Measurements from ENCODE around the gene PLCG2.
"Not testable (repeated sequence)": the region's sequence is repeated elsewhere in the genome, so short reads cannot be mapped to it uniquely, and the experiment has no call there.

The PLCG2 gene

GRCh38 chr16:81737885-81738536 is 41.1 kb upstream of the PLCG2 start:
- H3K4me3 ChIP-seq, result no peak overlapping the region
- no peak for DNase-seq (ENCODE audit: low read depth, low spot score)
- no peak overlapping the region for H3K27ac ChIP-seq

DNA sequence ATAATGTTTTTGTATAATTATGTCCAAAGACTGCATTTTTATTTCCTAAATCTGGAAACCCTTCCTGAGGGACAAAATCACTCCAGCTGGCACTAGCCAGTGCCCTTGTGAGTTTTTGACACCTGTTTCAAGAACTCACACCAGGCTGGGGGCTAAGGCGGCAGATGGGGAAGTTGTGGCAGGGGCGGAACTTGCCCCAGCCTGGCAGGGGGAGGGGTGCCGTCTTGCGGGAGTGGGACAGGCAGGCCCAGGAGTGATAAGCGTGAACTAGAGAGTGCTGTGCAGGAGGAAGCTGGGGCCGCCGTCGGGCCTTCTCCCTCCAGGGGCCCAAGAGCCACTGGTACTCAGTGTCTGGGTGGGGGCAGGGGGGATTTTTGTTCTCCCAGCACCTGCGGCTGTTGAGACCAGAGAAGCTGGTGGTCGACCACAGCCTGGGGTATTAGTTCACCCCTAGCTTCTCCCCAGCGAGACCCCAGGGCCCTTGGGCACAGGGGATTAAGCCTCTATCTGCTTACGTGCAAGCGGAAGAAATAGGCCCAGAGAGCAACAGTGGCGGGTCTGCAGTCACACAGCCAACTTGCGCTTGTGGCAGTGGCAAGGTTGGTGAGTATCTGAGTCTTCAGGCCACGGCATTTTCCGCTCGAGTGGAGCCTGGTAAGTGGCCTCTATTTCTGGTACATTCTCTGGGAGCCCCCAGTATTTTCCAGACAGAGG is 40.2 kb upstream of the PLCG2 start:
- TF ChIP-seq FOXP2 (optimal IDR thresholded peaks at IDR 0.05; ENCODE audit: control extremely low read depth, extremely low read length, insufficient read depth) (no peak), POLR2AphosphoS5 (IDR thresholded peaks at IDR 0.05; ENCODE audit: borderline replicate concordance, low read depth, low read length) (no peak), EZH2 (IDR thresholded peaks at IDR 0.05) (no peak)
- no peaks in the 10 kb centered on the region for H3K36me3 ChIP-seq (ENCODE audit: insufficient read depth, low read length)
- DNase-seq (ENCODE audit: low read depth, low spot score), result no peak
- no peak overlapping the region for H3K27ac ChIP-seq
- H3K9ac ChIP-seq (ENCODE audit: insufficient read length), result no peak overlapping the region
- no peaks in the 10 kb centered on the region for H3K9me3 ChIP-seq (ENCODE audit: low read depth, low read length)
- H3K4me3 ChIP-seq, result no peak overlapping the region

More at GRCh38 chr16:81737885-81738536, 41.1 kb upstream of the PLCG2 start:
- Histone ChIP-seq H3K9me3 (ENCODE audit: low read depth, low read length) (no peaks in the 10 kb centered on the region), H3K9ac (ENCODE audit: insufficient read length) (no peak overlapping the region), H3K36me3 (ENCODE audit: insufficient read depth, low read length) (no peaks in the 10 kb centered on the region)
- TF ChIP-seq FOXP2 (optimal IDR thresholded peaks at IDR 0.05; ENCODE audit: control extremely low read depth, extremely low read length, insufficient read depth), result no peak
- TF ChIP-seq EZH2 (IDR thresholded peaks at IDR 0.05), result no peak
- no peak for TF ChIP-seq POLR2AphosphoS5 (IDR thresholded peaks at IDR 0.05; ENCODE audit: borderline replicate concordance, low read depth, low read length)

DNA sequence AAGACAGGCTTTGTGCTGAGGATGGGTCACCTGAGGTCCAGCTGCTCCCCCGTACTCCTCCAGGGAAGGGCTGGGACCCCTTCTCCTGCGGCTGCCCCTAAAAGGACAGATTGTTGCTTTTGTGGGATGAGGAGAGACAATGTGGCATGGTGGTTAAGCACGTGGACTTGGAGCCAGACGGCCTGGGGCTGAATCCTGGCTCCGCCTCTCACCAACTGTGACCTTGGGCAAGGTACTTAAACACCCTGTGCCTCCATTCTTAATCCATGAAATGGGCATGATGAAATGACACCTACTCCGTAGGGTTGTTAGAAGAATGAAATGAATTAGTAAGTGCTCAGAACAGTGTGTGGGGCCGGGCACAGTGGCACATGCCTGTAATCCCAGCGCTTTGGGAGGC is 39.6 kb upstream of the PLCG2 start:
- H3K4me3 ChIP-seq, result no peak overlapping the region

DNA sequence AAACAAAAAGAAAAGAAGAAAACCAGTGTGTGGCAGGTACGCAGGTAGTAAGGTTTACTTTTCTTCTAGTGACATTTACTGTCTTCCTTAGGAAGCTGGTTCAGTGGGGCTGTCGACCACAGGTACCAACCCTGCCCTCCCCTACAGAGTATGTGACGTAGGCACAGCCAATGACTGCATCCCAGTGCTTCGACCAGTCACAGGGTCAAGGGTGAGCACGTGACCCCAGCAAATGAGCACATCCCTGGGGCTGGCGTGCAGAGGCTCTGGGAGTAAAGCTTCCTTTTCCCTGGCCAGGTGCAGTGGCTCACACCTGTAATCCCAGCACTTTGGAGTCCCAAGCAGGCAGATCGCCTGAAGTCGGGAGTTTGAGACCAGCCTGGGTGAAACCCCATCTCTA is 38.9 kb upstream of the PLCG2 start:
- no peak overlapping the region for H3K4me3 ChIP-seq
- no peaks in the 10 kb centered on the region for H3K9me3 ChIP-seq (ENCODE audit: low read depth, low read length)
- no peaks in the 10 kb centered on the region for H3K36me3 ChIP-seq (ENCODE audit: insufficient read depth, low read length)
- no peak overlapping the region for H3K27ac ChIP-seq
- DNase-seq (ENCODE audit: low read depth, low spot score), result no peak
- H3K9ac ChIP-seq (ENCODE audit: insufficient read length), result no peak overlapping the region
- no peak for TF ChIP-seq POLR2AphosphoS5 (IDR thresholded peaks at IDR 0.05; ENCODE audit: borderline replicate concordance, low read depth, low read length)
- TF ChIP-seq EZH2 (IDR thresholded peaks at IDR 0.05), result no peak
- no peak for TF ChIP-seq FOXP2 (optimal IDR thresholded peaks at IDR 0.05; ENCODE audit: control extremely low read depth, extremely low read length, insufficient read depth)

More for the DNA sequence above, 39.6 kb upstream of the PLCG2 start:
- Histone ChIP-seq H3K9me3 (ENCODE audit: low read depth, low read length) (no peaks in the 10 kb centered on the region), H3K36me3 (ENCODE audit: insufficient read depth, low read length) (no peaks in the 10 kb centered on the region), H3K27ac (no peak overlapping the region), H3K9ac (ENCODE audit: insufficient read length) (no peak overlapping the region)
- TF ChIP-seq POLR2AphosphoS5 (IDR thresholded peaks at IDR 0.05; ENCODE audit: borderline replicate concordance, low read depth, low read length) (no peak), EZH2 (IDR thresholded peaks at IDR 0.05) (no peak)
- no peak for DNase-seq (ENCODE audit: low read depth, low spot score)

DNA sequence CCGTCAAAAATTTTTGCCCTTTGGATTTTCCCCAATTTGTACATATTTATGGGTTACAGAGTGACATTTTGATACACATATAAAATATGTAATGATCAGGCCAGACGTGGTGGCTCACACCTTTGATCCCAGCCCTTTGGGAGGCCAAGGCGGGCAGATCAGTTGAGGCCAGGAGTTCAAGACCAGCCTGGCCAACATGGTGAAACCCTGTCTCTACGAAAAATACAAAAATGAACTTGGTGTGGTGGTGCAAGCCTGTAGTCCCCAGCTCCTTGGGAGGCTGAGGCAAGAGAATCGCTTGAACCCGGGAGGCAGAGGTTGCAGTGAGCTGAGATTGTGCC is 37.7 kb upstream of the PLCG2 start:
- DNase-seq (ENCODE audit: low read depth, low spot score); H3K9ac ChIP-seq (ENCODE audit: insufficient read length); H3K27ac ChIP-seq; H3K9me3 ChIP-seq (ENCODE audit: low read depth, low read length); H3K36me3 ChIP-seq (ENCODE audit: insufficient read depth, low read length); H3K4me3 ChIP-seq: not testable (repeated sequence)

- Histone ChIP-seq H3K9me3 (ENCODE audit: low read depth, low read length) (no peaks in the 10 kb centered on the region), H3K4me3 (no peak overlapping the region), H3K9ac (ENCODE audit: insufficient read length) (no peak overlapping the region), H3K36me3 (ENCODE audit: insufficient read depth, low read length) (no peaks in the 10 kb centered on the region), H3K27ac (no peak overlapping the region)
- no peak for DNase-seq (ENCODE audit: low read depth, low spot score)
- TF ChIP-seq EZH2 (IDR thresholded peaks at IDR 0.05), result no peak
- no peak for TF ChIP-seq FOXP2 (optimal IDR thresholded peaks at IDR 0.05; ENCODE audit: control extremely low read depth, extremely low read length, insufficient read depth)
- TF ChIP-seq POLR2AphosphoS5 (IDR thresholded peaks at IDR 0.05; ENCODE audit: borderline replicate concordance, low read depth, low read length), result no peak
Observed at GRCh38 chr16:81744385-81744784, 34.7 kb upstream of the PLCG2 start.

- Histone ChIP-seq H3K27ac (no peak overlapping the region), H3K36me3 (ENCODE audit: insufficient read depth, low read length) (no peaks in the 10 kb centered on the region), H3K9me3 (ENCODE audit: low read depth, low read length) (no peaks in the 10 kb centered on the region), H3K9ac (ENCODE audit: insufficient read length) (no peak overlapping the region), H3K4me3 (no peak overlapping the region)
- no peak for DNase-seq (ENCODE audit: low read depth, low spot score)
- TF ChIP-seq POLR2AphosphoS5 (IDR thresholded peaks at IDR 0.05; ENCODE audit: borderline replicate concordance, low read depth, low read length) (no peak), FOXP2 (optimal IDR thresholded peaks at IDR 0.05; ENCODE audit: control extremely low read depth, extremely low read length, insufficient read depth) (no peak), EZH2 (IDR thresholded peaks at IDR 0.05) (no peak)
Observed at GRCh38 chr16:81744911-81745310, 34.2 kb upstream of the PLCG2 start.

- no peaks in the 10 kb centered on the region for H3K36me3 ChIP-seq (ENCODE audit: insufficient read depth, low read length)
- H3K9me3 ChIP-seq (ENCODE audit: low read depth, low read length), result no peaks in the 10 kb centered on the region
- no peak for TF ChIP-seq FOXP2 (optimal IDR thresholded peaks at IDR 0.05; ENCODE audit: control extremely low read depth, extremely low read length, insufficient read depth)
- no peak for TF ChIP-seq POLR2AphosphoS5 (IDR thresholded peaks at IDR 0.05; ENCODE audit: borderline replicate concordance, low read depth, low read length)
- TF ChIP-seq EZH2 (IDR thresholded peaks at IDR 0.05), result no peak
- peak overlapping the region; percentile 58 for H3K4me3 ChIP-seq
- no peak overlapping the region for H3K27ac ChIP-seq
- no peak overlapping the region for H3K9ac ChIP-seq (ENCODE audit: insufficient read length)
- DNase-seq (ENCODE audit: low read depth, low spot score), result no peak
Observed at GRCh38 chr16:81745704-81746558, 33.2 kb upstream of the PLCG2 start.

All from SK-N-MC (cell line).